NT2/D1 (cell line): ENCODE measurements around the gene STK17A.
"Not testable (repeated sequence)": the region's sequence is repeated elsewhere in the genome, so short reads cannot be mapped to it uniquely, and the experiment has no call there.

Source experiments
- DNase-seq: peaks from one replicate; pipeline ENCODE4 v3.0.0-alpha.2; 2011; ENCODE audit warnings: low read depth, low spot score
- H3K27me3 ChIP-seq: 2 replicates; pipeline ENCODE4 v1.6.0; 2011; ENCODE audit warnings: mild to moderate bottlenecking; ENCODE audit not compliant: insufficient read length, insufficient read depth
- H3K36me3 ChIP-seq: 2 replicates; pipeline ENCODE4 v1.6.1; 2011; ENCODE audit warnings: mild to moderate bottlenecking, low read length, mixed read lengths; ENCODE audit not compliant: insufficient read depth, insufficient read length
- H3K4me1 ChIP-seq: 2 replicates; pipeline ENCODE4 v1.5.1; 2011; ENCODE audit not compliant: insufficient read depth, insufficient read length
- H3K4me3 ChIP-seq: 2 replicates; pipeline ENCODE4 v1.5.1; 2011; ENCODE audit warnings: low read depth; ENCODE audit not compliant: insufficient read length
- H3K9ac ChIP-seq: 2 replicates; pipeline ENCODE4 v1.6.0; 2011; ENCODE audit warnings: low read depth; ENCODE audit not compliant: insufficient read length
- H3K9me3 ChIP-seq: 2 replicates; pipeline ENCODE4 v1.5.1; 2011; ENCODE audit warnings: mild to moderate bottlenecking, low read length; ENCODE audit not compliant: insufficient read depth
- SUZ12 ChIP-seq: IDR thresholded peaks from 2 replicates; pipeline ENCODE4 v1.6.1; 2011; ENCODE audit not compliant: insufficient read length, insufficient read depth; ENCODE audit errors: extremely low read depth
- YY1 ChIP-seq: IDR thresholded peaks from 2 replicates; pipeline ENCODE4 v1.6.1; 2011; ENCODE audit not compliant: insufficient read length, insufficient read depth
- ZNF274 ChIP-seq: IDR thresholded peaks from 2 replicates; pipeline ENCODE4 v1.6.1; 2011; ENCODE audit warnings: mild to moderate bottlenecking, low read depth, low read length

The STK17A gene

GRCh38 chr7:43590862-43591557 is 8.1 kb downstream of the STK17A start:
- H3K27me3 ChIP-seq = no peaks in the 10 kb centered on the region
- no peak for DNase-seq
- TF ChIP-seq YY1 (no peak), SUZ12 (no peak), ZNF274 (no peak)
- H3K9ac ChIP-seq = no peak overlapping the region
- H3K4me3 ChIP-seq = no peak overlapping the region
- H3K9me3 ChIP-seq = no peaks in the 10 kb centered on the region
- no peaks in the 10 kb centered on the region for H3K4me1 ChIP-seq
- H3K36me3 ChIP-seq = peaks cover 2% of the 10 kb centered on the region

DNA sequence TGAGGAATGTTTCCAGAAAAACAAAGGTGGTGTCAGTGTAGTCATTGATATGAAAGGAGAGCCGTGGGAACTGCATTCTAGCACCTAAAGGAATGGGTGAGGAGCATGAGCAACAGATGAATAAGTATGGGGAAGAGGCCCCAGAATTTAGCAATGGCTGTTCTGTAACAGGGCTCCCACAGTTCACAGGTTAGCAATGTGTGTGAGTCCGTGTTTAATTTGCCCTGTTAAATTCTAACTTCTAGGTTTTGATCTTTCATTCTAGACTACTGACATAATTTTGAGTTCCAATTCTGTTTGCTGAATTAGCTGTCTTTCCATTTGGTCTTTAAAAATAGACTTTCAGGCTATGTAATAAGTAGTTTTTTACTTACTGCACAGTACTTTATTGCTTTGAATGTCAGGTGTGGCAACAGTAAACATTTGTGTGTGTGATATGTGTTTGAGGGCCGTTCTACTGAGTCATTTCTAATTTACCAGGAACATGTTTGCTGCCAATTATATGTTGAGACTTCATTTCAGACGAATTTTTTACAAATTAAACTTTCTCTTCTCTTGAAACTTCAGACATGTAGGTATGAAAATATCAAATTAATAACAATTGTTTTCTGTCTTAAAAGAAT is 8.8 kb downstream of the STK17A start:
- peaks cover 8% of the 10 kb centered on the region for H3K36me3 ChIP-seq
- no peak for DNase-seq
- no peaks in the 10 kb centered on the region for H3K4me1 ChIP-seq
- H3K27me3 ChIP-seq = no peaks in the 10 kb centered on the region
- no peak for TF ChIP-seq SUZ12
- TF ChIP-seq YY1 = no peak
- no peak for TF ChIP-seq ZNF274
- no peaks in the 10 kb centered on the region for H3K9me3 ChIP-seq
- H3K4me3 ChIP-seq = no peak overlapping the region
- no peak overlapping the region for H3K9ac ChIP-seq

GRCh38 chr7:43592326-43592725 is 9.4 kb downstream of the STK17A start:
- TF ChIP-seq SUZ12 = no peak
- TF ChIP-seq ZNF274 = no peak
- no peak for TF ChIP-seq YY1
- no peak overlapping the region for H3K9ac ChIP-seq
- no peaks in the 10 kb centered on the region for H3K4me1 ChIP-seq
- H3K27me3 ChIP-seq = no peaks in the 10 kb centered on the region
- DNase-seq = no peak
- H3K9me3 ChIP-seq = no peaks in the 10 kb centered on the region
- no peak overlapping the region for H3K4me3 ChIP-seq
- peaks cover 14% of the 10 kb centered on the region for H3K36me3 ChIP-seq

GRCh38 chr7:43593010-43593409 is 10.1 kb downstream of the STK17A start:
- Histone ChIP-seq H3K9me3 (no peaks in the 10 kb centered on the region), H3K4me3 (no peak overlapping the region), H3K36me3 (peaks cover 17% of the 10 kb centered on the region), H3K4me1 (no peaks in the 10 kb centered on the region), H3K27me3 (no peaks in the 10 kb centered on the region), H3K9ac (no peak overlapping the region)
- TF ChIP-seq YY1 (no peak), ZNF274 (no peak), SUZ12 (no peak)
- DNase-seq = no peak

- no peaks in the 10 kb centered on the region for H3K4me1 ChIP-seq
- TF ChIP-seq SUZ12 (no peak), ZNF274 (no peak), YY1 (no peak)
- H3K27me3 ChIP-seq = no peaks in the 10 kb centered on the region
- H3K36me3 ChIP-seq = peaks cover 22% of the 10 kb centered on the region
- H3K9ac ChIP-seq = no peak overlapping the region
- DNase-seq = no peak
- no peak overlapping the region for H3K4me3 ChIP-seq
- no peaks in the 10 kb centered on the region for H3K9me3 ChIP-seq
Observed at GRCh38 chr7:43594020-43594419, 11.1 kb downstream of the STK17A start.

- H3K9ac ChIP-seq, H3K4me1 ChIP-seq, DNase-seq, H3K4me3 ChIP-seq, H3K9me3 ChIP-seq, H3K27me3 ChIP-seq: not testable (repeated sequence)
- H3K36me3 ChIP-seq = peaks cover 35% of the 10 kb centered on the region
Observed at GRCh38 chr7:43596426-43596825, 13.5 kb downstream of the STK17A start.

DNA sequence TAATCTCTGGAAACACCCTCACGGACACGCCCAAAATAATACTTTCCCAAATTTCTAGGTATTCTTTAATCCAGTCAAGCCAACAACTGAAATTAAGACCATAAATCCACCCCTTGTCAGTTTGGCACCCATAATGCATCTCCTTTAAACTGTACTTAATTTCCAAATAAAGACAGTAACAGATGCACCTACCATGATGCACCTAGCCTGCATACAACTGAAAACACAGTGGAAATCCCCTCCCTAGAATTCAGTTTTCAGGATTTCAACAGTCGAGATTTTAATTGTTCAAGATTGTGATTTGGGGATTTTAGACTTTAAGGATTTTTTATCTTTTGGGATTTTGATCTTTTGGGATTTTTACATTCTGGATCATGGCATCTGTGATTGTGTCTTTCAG is 17.1 kb downstream of the STK17A start:
- Histone ChIP-seq H3K27me3 (no peaks in the 10 kb centered on the region), H3K9me3 (no peaks in the 10 kb centered on the region), H3K4me3 (no peak overlapping the region), H3K36me3 (peaks cover 39% of the 10 kb centered on the region), H3K4me1 (no peaks in the 10 kb centered on the region), H3K9ac (no peak overlapping the region)
- no peak for DNase-seq
- no peak for TF ChIP-seq SUZ12
- TF ChIP-seq ZNF274 = no peak
- no peak for TF ChIP-seq YY1

- no peak for DNase-seq
- H3K9ac ChIP-seq = no peak overlapping the region
- H3K4me1 ChIP-seq = no peaks in the 10 kb centered on the region
- H3K4me3 ChIP-seq = no peak overlapping the region
- TF ChIP-seq ZNF274 = no peak
- no peak for TF ChIP-seq SUZ12
- no peak for TF ChIP-seq YY1
- no peaks in the 10 kb centered on the region for H3K27me3 ChIP-seq
- peaks cover 26% of the 10 kb centered on the region for H3K36me3 ChIP-seq
- no peaks in the 10 kb centered on the region for H3K9me3 ChIP-seq
Observed at GRCh38 chr7:43602256-43602655, 19.3 kb downstream of the STK17A start.
